Hematopoietic multipotent progenitor cell (in vitro differentiated cells): ENCODE data around the gene KDELR3. TPM values are rescaled to one million over a fixed set of nuclear protein-coding genes. Genes with fewer than 3 reads are reported as not detected.
A peak's percentile ranks its signal among the peaks of the same experiment; 100 is the strongest.

Experiments used
- DNase-seq, 3 donors: peaks; one replicate each; pipeline ENCODE4 v3.0.0-alpha.2; 2011 to 2015; ENCODE audit warnings: low read depth in 2 of 3, low spot score in 2 of 3
- total RNA-seq: library from RNA; depleted of rRNA; stranded (reverse); fragments of >200 nt; gene quantifications from one replicate; pipeline ENCODE4 v1.2.3, GENCODE V29; 2012

The KDELR3 gene
- total RNA-seq, 1 donor, result 1.9 TPM

DNA sequence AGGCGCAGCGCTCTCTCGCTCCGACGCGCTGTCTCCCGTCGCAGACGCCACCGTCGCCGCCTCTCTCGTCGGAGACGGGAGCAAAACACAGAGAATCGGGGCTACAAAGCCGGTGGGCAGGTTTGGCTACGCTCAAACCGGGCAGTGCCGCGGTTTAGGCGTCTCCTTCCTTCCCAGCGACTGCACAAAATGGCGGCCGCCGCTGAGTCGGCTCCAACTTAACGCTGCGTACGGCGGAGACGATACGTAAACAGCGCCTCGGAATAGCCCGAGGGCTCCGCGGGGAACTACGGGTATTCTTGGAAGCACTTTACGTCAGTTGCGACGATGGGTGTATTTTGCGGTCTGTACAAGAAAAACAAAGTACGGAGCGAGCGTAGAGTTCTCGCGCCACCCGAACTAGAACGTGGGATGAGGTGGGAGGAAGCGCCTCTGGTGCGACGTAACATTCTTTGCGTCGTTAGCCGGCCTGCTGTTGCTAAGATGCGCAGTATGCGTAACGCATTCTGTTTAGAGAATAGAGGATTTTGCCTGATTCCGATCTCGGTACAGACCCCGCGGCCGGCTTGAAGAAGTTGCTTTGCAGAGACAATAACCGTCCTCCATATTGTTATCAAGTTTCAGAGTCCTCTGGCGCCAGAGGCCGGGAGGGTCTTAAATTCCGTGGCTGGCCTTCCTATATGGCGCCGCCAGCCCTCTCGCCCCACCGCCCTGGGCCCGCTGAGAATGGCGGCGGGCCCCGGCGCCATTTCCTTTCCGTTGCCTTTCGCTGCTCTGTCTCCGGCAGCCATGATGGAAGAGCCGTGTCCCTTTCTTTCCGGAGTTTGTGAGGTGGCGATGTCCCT, 38.4 kb downstream of the KDELR3 start, which contains the start of gene DDX17:
TSS of gene DDX17 (minus strand) at position 194 of the 845 bp plus-strand sequence.
- peak; percentile 97 to 100 (median 99) for DNase-seq

DNA sequence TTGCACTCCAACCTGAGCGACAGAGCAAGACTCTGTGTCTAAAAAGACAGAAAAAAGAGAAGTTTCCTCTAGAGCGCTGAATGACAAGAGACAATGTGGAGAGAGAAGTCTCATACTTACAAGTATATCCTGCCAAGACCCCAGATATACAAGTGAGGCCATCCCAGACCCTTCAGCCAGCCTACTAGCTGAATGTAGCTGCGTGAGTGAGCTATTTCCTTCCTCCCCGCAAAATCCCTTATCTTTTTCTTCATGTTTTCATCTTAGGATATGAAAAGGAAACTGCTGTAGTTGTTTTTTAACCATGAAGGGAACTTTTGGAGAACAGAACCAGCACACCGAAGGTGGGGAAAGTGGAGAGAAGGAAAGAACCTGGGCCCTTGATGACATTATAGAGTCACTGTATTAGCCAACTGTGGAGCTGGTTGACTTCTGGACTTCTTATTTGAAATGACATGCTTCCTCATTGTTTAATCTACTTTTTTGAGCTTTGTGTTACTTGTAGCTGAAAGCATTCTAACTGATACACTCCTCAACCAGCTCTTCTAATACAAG, 42.6 kb downstream of the KDELR3 start:
- DNase-seq, result peak in 2 of 3 donors; percentile 38 to 52

DNA sequence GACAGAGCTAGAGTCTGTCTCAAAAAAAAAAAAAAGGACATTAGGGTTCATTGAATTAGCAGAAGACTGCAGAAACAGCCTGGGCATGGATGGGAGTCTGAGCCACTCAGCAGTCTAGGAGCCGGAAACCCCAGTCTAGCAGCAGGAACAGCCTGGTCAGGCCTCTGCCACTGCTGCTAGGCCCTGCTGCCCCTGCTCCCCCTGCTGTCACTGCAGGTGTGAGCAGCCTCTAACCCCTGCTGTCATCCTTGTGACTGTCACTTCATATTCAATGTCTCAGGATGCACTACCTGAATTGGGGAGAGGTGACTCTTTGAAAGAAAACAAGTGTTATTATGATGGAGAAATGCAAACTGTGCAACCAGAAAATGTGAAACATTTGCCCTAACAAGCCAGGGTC, 45.2 kb downstream of the KDELR3 start:
- DNase-seq, result peak in 2 of 3 donors; percentile 45 to 56

DNA sequence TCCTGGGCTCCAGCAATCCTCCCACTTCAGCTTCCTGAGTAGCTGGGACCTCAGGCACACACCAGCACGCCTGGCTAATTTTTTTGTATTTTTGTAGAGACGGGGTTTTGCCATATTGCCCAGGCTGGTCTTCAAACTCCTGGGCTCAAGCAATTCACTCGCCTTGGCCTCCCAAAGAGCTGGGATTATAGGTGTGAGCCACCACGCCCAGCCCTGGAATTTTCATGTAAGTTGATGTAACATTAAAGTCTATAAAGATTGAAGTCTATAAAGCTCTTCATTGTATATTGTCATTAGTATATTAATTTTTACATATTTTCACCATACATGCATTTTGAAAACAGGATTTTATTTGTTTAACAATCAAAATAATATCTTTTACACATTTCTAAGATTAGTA, 50.7 kb downstream of the KDELR3 start:
- DNase-seq, result no peak

DNA sequence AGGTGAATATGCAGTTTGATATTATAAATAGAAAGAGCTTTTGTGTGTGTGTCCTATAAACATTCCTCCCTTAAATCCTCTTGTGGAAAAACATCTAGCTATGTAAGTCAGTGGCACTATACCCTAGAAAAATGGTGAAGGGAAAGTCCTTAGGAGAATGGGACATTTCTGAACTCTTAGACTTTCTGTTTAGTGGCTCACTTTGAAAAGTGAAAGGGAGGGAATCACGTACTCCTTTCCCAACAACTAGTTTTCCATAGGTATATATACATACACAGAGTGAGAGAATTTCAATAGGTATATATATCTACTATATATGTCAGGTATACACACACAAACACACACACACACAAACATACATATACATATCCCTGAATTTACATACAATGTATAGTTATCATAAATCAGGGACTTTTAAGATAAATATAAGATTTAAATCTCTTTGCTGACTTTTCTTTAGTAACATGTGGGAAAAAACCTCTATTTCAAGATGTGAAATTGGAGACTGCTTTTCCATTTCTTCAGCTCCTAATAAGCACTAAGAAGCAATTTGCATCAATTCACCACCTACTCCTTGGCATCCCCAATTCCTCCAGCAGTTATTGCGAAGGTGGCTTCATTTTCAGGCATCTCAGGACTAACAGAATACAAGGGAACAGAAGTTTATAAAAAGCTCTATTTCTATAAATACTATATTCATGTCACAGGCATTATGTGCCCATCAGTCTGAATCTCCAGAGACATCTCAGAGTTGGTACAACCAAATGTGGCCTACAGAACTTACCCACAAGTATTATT, 51.8 kb downstream of the KDELR3 start:
- no peak for DNase-seq

DNA sequence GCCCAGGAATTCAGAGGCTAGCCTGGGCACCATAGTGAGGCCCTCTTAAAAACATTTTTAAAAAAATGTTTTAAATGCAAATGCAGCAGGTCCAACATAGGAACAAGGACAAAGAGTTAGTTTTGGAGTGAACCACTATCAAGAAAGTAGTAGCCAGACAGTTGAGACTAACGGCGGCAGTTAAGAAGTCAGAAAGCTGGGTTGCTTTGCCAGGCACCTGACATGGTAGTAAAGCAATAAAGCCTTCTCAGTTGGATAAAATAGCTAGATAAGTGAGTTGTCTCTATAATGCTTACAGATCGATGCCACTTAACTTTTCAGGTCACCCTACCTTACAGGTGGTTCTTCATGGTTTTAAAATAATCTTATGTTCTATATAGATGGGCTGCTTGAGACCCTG, 55.1 kb downstream of the KDELR3 start:
- no peak for DNase-seq

DNA sequence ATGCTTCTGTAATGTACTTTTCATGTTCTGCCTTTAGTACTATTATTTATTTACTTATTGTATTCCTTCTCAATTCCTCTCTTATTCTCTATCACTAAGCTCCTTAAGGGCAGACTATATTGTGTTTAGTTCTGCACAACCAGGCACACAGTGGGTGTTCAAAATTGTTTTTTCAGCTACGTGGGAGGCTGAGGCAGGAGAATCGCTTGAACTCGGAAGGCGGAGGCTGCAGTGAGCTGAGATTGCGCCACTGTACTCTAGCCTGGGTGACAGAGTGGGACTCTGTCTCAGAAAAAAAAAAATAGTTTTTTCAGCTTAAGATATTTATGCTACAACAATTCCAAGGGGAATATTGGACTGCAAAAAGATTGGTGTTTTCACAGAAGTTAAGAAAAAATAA, 55.6 kb downstream of the KDELR3 start:
- DNase-seq, result no peak

DNA sequence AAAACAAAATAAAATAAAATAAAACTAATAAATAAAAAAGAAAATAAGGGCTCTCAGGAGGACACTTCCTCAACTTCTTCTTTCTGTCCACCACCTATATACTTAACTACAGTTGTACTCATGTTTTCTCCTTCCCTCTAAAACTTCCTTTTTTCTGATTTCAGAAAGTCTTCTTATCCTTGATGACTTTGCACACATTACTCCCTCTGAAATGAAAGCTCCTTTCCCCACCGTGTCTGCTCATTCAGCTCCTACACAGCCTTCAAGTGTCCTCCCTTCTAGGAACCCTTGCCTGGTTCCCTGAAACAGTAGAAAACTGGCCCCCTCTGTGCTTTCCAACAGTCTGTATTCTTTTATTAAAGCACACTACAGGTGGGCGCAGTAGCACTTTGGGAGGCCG, 56.5 kb downstream of the KDELR3 start:
- peak in 1 of 3 donors; percentile 15 for DNase-seq

DNA sequence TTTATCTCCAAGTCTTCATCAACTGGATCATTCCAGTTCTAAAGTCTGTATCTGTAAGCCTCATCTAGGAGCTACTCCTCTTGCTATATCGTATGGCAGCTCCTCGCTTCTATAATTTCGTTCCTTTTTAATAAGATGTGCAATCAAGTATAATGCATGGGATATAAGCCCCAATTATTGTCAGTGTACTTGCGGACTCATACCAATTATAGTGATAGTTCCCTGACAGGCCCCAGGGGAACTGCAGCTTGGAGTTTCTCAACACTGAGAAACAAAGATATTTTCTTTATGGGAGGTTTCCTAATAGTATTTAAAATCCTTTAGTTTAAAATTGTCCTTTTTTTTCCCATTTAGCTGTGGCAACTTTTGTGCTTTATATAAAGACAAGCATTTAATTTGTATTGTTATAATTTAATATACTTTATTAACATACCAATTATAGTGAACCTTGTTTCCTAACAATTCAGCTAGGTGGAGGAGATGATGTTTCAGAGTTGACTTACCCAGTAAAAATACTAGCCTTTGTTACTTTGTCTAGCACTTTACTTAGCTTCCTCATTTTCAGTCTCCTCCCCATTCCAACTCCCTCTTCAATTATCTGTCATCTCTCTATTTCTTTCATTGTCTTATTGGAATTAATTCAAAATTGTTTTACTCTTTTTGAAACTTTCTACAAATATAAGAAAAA, 63.5 kb downstream of the KDELR3 start:
- DNase-seq, result peak in 1 of 3 donors; percentile 30

Other genes starting within 250 kb of the KDELR3 start
- gene TMEM184B, start 195.1 kb upstream of the KDELR3 start, total RNA-seq, result 13.5 TPM
- gene CSNK1E, start 150.7 kb upstream of the KDELR3 start, total RNA-seq, result 122 TPM
- gene KCNJ4, start 12.9 kb upstream of the KDELR3 start, total RNA-seq, result 0.27 TPM
- gene DDX17, start 38.2 kb downstream of the KDELR3 start, total RNA-seq, result 1,325 TPM
- gene DMC1, start 102.1 kb downstream of the KDELR3 start, total RNA-seq, result 2.2 TPM
- gene FAM227A, start 188.3 kb downstream of the KDELR3 start, total RNA-seq, result 1.3 TPM
- 4.6 TPM for gene CBY1, start 188.5 kb downstream of the KDELR3 start, total RNA-seq
- gene TOMM22, start 213.9 kb downstream of the KDELR3 start, total RNA-seq, result 35.0 TPM
- 65.7 TPM for gene JOSD1, start 232.8 kb downstream of the KDELR3 start, total RNA-seq
- gene GTPBP1, start 237.8 kb downstream of the KDELR3 start, total RNA-seq, result 91.8 TPM